GM19468 (cell line): Measurements from ENCODE around the gene SLC7A5.
"Not testable (repeated sequence)": the region's sequence is repeated elsewhere in the genome, so short reads cannot be mapped to it uniquely, and the experiment has no call there.

Experiments
- ATAC-seq: cut with Tn5 transposase; IDR thresholded peaks from one replicate; pipeline ENCODE4 v1.9.1; 2021; ENCODE audit warnings: mild to moderate bottlenecking, moderate library complexity, moderate number of reproducible peaks; ENCODE audit not compliant: unreplicated experiment; ENCODE audit errors: extremely low read depth

Gene SLC7A5

GRCh38 chr16:87889762-87890161 lies 20.5 kb upstream of the SLC7A5 start:
- not testable (repeated sequence) for ATAC-seq

GRCh38 chr16:87888346-87888745 lies 19.0 kb upstream of the SLC7A5 start:
- ATAC-seq = not testable (repeated sequence)

GRCh38 chr16:87887931-87888330 lies 18.6 kb upstream of the SLC7A5 start:
- ATAC-seq = not testable (repeated sequence)

DNA sequence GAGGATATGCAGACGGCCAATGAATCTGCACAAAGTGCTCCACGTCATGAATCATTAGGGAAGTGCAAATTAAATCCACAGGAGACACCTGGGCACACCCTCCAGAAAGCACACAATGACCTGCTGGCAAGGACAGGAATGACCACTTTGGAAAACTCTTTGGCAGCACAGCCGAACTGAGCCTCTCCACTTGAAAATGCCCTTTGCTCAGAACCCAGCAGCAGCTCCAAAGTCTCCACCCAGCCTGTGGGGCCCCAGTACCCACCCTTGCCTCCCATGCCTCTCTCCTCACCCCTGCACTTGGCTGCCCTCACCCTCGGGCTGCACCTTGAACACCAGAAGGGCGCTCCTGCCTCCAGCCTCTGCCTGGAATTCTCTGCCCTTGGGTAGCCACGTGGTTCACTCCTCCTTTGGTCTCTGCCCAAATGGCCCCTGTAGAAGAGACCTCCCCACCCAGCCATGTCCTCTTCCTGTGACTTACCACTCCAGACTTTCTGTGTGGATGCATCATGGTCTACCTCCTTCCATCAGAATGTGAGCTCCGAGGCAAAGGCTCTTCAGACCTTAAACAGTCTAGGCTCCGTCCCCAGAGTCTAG lies 16.2 kb upstream of the SLC7A5 start:
- not testable (repeated sequence) for ATAC-seq

DNA sequence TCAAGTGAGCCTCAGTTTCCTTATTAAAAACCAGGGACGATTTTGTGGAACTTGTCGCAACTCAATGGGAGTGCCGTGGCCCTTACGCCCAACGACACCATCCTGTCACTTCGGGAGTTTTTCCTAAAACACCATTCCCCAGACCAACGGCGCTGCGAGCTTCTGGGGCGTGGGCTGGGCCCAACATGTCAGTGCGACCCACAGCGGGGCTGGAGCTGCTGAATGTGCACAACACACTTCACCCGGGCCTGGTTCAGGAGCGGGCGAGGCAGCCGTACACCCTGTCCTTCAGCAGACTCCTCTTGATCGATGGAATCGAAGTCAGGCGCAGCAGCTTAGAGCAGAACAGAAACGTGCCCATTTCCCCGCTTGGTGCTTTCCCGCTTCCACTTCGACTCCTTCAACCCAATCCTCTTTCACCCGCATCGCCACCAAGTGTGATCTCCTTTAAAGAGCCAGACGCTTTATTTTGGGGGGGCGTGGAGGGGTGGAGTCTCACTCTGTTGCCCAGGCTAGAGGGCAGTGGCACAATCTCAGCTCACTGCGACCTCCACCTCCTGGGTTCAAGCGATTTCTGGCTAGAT lies 13.2 kb upstream of the SLC7A5 start:
- ATAC-seq = no peak

- ATAC-seq = no peak
Observed at GRCh38 chr16:87881324-87882200, 12.3 kb upstream of the SLC7A5 start.

DNA sequence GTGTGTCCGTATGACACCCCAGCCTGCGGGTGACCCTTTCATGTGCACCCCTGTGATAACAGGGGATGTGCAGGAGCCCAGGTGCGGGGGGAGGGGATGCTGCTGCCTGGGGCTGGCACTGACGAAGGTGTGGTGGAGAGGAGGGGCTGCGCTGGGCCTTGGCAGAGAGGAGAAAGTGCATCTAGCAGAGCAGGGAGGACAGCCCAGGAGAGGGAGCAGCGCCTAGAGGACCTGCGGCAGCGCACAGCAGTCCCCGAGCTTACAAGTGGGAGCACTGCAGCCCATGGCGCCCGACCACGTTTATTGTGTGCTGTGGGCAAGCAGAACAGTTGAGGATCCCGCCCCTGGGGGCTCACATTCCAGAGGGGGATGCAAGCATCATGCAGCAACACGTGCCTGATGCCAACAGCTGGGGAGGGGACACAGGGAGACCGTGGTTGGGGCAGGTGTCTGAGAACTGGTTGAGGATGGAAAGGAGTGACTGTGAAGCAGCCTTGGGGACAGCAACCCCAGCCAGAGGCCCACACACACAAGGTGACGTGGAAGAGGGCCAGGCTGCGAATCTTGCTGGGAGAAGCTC lies 10.9 kb upstream of the SLC7A5 start:
- no peak for ATAC-seq

DNA sequence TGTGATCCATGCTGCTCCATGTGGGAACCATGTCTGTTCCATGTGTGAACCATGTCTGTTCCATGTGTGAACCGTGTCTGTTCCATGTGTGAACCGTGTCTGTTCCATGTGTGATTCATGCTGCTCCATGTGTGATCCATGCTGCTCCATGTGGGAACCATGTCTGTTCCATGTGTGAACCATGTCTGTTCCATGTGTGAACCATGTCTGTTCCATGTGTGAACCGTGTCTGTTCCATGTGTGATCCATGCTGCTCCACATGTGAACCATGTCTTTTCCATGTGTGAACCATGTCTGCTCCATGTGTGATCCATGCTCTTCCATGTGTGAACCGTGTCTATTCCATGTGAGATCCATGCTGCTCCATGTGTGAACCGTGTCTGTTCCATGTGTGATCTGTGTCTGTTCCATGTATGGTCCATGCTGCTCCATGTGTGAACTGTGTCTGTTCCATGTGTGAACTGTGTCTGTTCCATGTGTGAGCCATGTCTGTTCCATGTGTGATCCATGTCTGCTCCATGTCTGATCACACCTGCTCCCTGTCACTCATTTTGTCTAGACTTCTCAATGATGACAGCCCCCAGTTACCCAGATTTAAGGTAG lies 10.2 kb upstream of the SLC7A5 start:
- ATAC-seq = not testable (repeated sequence)

DNA sequence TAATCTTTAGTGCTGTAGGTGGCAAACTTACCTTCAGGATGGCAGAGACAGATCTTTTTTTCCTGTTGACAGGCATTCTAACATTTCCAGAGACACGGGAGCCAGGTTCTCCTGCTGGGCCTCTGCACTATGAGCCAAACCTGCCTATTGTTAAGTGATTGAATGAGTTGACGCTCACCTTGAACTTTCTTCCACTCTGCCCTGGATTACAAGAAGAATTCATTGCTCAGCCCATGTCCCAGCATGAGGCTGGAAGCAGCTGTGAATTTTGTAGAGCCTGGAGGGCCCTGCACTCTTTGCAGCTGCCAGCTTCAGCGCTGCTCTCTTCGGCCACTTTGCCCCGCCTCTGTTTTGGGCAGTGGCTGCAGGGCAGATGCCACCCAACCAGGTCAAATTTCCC lies 9.4 kb upstream of the SLC7A5 start:
- no peak for ATAC-seq

DNA sequence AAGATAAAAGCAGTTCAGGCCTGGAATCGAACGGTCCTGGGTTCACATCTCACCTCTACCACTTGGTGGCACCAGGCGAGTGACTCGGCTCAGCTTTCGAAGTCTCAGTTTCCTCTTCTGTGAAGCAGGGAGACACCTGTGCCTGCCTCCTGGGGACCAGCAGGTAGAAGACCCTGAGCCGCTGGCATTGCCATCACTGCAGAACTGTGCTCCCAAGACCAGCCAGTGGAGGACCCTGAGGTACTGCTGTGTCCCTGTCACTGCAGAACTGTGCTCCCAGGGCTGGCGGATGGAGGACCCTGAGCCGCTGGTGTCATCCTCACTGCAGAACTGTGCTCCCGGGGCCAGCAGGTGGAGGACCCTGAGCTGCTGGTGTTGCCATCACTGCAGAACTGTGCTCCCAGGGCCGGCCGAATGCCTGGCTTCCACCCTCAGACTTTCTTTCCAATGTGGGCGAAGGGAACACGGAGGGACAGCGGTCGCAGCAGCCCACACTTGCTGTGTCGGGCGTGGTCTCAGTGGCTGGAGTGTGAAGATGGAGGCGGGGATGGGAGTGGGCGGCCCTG lies 8.7 kb upstream of the SLC7A5 start:
- no peak for ATAC-seq

DNA sequence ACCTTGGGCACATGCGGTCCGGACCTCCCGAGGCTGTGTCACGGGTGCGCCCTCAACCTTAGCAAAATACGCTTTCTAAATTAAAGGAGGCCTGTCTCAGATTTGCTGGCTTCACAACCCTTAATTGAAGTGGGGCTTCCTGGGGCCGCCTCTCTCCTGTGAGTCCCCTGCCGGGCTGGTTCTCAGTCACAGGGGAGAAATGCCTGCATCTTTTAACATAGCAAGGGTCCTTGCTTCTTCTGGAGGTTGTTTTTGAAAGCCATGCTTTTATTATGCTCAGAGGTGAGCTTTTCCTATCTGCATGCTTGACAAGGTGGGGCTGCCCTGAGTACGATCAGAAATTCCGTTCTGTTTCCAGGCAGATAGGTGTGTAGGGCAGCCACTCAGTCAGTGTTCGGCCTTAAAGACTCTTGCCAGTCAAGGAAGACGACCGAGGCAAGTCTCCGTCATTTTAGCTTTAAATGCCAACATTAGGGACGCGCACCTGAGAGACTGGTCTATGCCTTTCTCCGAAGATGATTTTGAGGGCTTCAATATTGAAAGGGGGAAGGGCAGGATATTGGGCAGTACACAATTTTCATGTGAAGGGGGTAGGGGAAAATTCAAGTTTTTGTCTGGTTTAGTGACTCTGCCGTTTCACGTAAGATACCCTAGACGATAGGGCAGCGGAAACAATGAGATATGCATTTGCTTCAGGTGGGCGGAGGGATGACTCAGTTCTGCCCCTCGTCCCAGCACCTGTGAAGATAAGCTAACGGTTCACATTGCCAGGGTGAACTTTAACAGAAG lies 5.5 kb upstream of the SLC7A5 start:
- ATAC-seq = no peak

DNA sequence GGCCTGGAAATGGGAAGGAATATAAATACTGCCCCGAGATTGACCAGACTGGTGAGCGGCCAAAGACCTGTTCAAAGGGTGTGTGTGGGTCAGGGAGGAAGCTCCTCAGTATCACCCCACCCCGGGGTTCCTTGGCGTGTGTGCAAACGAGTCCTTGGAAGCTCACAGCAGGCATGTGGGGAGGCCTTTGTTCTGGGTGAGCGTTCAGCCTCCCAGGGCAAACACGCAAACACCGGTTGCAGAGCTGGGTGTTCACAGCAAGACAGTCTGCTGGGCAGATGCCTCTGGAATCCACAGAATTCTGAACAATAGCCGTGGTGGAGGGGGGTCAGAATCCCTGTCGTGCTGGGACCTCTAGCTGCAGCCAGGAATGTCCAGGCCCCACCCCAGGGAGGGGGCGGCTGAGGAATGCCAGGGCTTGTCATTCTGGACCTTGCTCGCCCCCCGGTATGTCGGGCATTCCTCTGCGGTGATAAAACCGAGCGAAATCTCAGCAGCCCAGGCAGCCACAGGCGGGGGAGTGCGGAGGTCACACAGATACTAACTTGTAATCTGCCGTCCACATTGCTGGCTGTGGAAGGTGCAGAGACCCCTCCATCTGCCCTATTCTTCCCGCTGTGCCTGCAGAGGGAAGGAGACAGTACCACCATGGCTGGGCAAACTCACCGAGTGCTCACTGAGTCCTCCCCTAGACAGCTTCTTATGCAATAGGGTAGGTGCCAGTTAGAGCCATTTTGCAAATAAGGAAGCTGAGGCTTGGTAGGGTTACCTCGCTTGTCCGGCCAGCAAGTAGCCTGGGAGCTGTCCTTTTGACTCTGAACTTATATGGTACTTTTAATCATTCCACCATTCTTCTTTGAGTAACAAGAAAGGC lies 1.3 kb upstream of the SLC7A5 start:
- not testable (repeated sequence) for ATAC-seq

DNA sequence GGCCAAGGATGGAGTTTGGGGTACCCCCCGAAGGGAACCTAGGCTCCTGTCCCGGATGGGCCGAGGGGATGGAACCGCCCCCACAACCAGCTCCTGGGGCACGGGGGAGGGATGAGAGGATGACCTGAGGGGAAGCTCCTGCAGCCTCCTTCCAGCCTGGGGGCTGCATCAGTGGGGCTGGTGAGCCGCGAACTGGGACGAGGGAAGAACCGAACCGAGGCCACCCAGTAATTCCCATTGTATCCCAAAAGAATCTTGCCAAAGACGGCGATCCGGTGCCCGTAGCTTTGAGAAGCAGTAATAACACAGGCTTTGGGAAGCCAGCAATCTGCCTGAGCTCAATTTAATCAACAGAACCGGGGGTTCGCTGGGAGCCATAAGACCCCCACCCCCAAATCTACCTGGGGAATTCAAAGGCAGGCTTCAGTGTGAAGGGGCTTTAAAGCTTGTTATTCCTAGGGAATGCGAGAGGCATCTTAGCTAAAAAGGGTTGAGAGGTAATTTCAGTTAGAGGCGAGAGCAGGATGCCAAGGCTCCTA lies 641 bp upstream of the SLC7A5 start:
- not testable (repeated sequence) for ATAC-seq

GRCh38 chr16:87868254-87869029 lies 865 bp downstream of the SLC7A5 start:
- not testable (repeated sequence) for ATAC-seq

- not testable (repeated sequence) for ATAC-seq
Observed at GRCh38 chr16:87865902-87866555, 3.3 kb downstream of the SLC7A5 start.

DNA sequence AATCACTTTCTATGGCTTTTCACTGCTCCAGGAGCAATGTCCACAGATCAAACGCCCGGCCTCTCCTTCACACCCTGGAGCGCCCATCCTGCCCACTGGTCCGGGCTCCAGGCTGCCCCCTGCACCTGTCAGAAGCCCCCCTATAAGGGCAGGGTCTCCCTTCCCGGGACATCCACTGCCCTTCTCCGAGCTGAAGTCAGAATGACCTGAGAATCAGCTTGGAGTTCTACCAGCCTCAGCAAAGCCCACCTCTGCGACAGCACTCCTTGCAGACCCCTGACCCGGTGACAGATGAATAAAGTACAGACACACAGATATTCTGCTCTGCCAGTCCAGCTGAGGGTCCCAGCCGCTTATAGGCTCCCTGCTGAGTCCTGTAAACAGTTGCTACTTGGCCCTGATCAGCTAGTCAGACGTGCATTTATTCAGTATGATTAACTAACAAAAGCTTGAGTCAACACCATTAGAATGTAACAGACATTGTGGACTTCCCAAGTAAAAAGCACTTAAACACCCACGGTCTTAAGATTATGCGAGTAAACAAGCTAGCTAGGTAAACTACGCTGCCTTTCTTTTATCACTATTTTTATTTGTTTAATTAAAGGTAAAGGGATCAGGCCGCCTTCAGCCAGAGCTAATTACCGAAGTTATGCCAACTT lies 4.8 kb downstream of the SLC7A5 start:
- ATAC-seq = no peak

- ATAC-seq = not testable (repeated sequence)
Observed at GRCh38 chr16:87863327-87863635, 6.0 kb downstream of the SLC7A5 start.
